ENCODE measurements around the gene ZFPM1.
"Not testable (repeated sequence)": the region's sequence is repeated elsewhere in the genome, so short reads cannot be mapped to it uniquely, and the experiment has no call there.

ZFPM1 gene

DNA sequence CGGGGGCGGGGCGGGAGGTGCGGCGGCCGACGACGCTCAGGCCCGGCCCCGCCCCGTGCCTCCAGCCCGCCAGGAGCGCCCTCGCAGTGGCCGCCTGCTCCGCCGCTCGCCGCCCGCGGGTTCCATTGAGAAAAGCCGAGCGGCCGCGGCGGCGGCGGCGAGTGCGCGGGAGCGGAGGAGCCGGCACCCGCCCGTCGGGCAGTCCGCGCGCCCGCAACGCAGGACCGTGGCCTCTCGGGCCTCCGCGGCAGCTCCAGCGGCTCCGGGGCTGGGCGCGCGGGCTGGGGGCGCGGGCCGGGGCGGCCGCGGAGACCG lies at the start of gene ZFPM1:
Gene ZFPM1, plus strand, starts transcription at position 64 of the 315 bp plus-strand sequence. CDS start 359 bp downstream, outside the sequence.
- CTCF ChIA-PET = no interaction called here
- peak within 1 kb of the TSS; percentile 81 for H3K27ac Mint-ChIP-seq
- no peaks in the 10 kb centered on the region for H3K36me3 Mint-ChIP-seq
- DNase-seq = no peak
- no peaks in the 10 kb centered on the region for H3K9me3 Mint-ChIP-seq
- H3K4me3 Mint-ChIP-seq = peak within 1 kb of the TSS; percentile 89
- peaks cover 53% of the 10 kb centered on the region for H3K27me3 Mint-ChIP-seq
- H3K4me1 Mint-ChIP-seq = peaks cover 30% of the 10 kb centered on the region

DNA sequence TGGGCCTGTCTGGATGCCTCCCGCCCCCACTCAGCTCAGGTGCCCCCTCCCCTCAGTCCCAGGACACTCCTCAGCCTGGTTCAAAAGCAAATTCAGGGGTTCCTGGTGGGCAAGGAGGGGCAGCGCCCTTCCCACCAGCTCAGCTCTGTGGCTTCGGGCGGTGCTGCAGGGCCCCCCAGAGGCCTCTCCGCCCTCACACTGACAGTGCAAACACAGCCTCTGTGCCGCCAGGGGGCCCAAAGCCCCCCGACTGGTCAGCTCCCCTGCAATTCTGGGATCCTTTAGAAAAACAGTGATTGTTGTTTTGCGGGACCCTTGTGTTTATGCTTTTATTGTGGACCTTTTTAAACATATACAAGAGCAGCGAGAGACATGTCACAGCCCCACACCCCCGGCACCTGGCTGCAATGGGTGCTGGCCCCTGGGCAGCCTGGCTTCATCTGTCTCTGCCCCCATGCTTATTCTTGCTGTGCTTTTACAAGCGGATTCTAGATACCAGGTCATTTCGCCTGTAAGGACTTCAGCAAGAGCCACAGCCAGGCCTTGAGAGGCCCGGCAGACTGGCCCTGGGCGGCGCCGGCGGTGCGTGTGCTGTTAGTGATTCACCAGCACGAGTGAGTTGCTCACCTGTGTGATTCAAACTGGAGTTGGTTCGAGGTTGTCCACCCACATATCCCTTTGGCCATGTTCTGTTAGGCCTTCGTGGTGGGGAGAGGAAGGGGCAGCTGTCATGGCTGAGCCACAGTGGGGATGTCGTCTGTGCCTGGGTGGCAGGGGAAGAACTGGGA lies 49.1 kb upstream of the ZFPM1 start:
- Mint-ChIP-seq H3K4me3 (no peak overlapping the region), H3K36me3 (no peaks in the 10 kb centered on the region), H3K9me3 (peaks cover 2% of the 10 kb centered on the region), H3K4me1 (peaks cover 8% of the 10 kb centered on the region), H3K27ac (no peak overlapping the region), H3K27me3 (no peaks in the 10 kb centered on the region)
- no peak for DNase-seq
- CTCF ChIA-PET = no interaction called here

DNA sequence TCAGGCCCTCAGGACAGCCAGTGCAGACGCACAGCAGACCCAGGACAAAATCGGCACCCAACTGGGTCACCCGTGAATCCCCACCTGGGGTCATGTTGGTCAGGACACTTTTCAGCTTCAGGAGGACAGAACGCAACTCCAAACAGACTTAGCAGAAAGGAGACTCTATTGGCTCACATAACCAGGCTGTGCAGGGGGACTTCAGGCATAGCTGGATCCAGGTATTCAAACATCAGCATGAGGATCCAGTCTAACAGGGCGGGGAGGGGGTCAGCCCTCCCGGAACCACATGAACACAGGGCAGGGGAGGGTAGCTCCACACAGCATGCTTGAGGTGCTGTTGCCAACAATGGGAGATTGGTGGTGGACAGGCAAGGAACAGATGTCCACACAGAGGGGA lies 48.3 kb upstream of the ZFPM1 start:
- no peaks in the 10 kb centered on the region for H3K36me3 Mint-ChIP-seq
- peaks cover 8% of the 10 kb centered on the region for H3K4me1 Mint-ChIP-seq
- CTCF ChIA-PET = no interaction called here
- no peak overlapping the region for H3K4me3 Mint-ChIP-seq
- H3K27ac Mint-ChIP-seq = no peak overlapping the region
- no peaks in the 10 kb centered on the region for H3K9me3 Mint-ChIP-seq
- no peak for DNase-seq
- H3K27me3 Mint-ChIP-seq = no peaks in the 10 kb centered on the region

DNA sequence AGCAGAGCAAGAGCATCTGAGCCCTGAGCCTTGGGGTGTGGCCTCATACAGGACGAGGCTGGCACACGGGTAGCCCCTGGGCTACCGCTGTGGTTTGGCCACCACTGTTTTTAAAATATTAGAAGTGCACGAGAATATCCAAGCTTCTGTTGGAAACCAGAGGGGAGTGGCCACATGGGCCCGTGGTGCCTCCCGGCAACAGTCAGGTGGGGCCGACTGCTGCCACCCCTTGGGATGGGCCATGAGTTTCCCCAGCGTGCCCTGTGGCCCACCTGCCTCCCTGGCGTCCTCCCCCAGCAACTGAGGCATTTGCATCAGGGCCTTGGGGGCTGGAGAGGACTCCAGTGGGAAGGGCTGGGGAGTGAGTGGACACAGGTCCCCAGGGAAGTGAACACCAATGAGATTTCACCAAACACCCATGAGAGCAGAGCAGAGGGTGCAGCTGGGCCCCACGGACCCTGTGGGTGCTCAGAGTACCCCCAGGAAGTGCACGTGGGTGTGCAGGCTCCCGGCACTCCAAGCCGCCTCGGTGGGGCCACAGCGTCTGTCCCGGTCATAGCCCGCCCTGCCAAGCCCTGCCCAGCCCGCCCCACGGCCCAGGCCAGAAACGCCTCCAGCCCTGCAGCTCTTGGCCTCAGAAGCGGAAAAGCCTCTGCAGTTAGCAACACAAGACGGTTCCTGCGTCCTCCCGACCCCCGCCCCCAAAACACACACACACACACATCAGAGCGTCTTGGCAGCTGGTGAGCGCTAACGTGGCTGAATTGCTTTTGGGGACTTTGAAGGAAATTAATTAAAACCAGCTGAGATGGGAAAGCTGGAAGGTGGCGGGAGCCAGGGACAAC lies 47.6 kb upstream of the ZFPM1 start:
- Mint-ChIP-seq H3K4me3 (no peak overlapping the region), H3K27me3 (no peaks in the 10 kb centered on the region), H3K27ac (no peak overlapping the region), H3K9me3 (no peaks in the 10 kb centered on the region), H3K36me3 (no peaks in the 10 kb centered on the region), H3K4me1 (peaks cover 8% of the 10 kb centered on the region)
- no peak for DNase-seq
- CTCF ChIA-PET = no interaction called here

DNA sequence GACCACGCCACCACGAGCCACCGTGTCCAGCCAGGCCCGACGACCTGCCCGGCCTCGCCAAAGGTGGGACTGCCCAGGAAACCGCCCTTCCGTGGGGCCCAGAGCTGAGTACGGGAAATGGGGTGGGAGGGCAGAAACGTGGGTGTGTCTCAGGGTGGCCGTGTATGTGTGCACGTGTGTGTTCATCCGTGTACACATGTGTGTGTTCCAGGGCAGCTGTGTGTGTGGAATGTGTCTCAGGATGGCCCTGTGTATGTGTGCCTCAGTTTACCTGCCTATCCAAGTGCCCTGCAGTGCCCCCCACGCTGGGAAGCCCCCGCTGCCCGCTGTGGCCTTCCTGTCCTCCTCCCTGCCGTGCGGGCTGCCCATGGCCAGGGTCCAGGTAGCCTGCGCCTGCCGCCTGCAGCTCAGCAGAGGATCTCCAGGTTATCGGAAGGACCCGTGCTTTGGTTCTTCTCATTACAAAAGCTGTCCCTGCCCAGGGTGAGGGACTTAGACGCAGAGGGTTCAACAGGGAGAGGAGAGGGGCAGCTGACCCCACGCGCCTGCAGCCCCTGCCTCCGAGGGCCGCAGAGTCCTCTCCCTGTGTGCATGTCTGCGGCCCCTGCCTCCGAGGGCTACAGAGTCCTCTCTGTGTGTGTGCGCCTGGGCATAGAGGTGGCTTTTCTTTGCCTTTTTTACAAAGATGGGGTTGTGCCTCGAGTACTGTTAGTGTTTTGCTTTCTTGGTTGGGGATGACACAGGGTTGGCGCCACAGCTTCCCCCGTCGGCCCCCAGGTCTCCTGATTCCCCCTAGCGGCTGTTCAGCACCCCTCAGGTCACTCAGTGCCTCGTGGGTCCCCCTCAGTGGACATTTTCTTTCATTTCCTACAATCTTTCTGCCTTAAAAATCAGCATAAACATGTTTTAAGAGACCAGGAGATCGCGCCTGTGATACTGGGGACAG lies 46.7 kb upstream of the ZFPM1 start:
- Mint-ChIP-seq H3K27me3 (no peaks in the 10 kb centered on the region), H3K36me3 (no peaks in the 10 kb centered on the region), H3K27ac (no peak overlapping the region), H3K4me3 (no peak overlapping the region), H3K9me3 (no peaks in the 10 kb centered on the region), H3K4me1 (peaks cover 8% of the 10 kb centered on the region)
- CTCF ChIA-PET = no interaction called here
- no peak for DNase-seq

DNA sequence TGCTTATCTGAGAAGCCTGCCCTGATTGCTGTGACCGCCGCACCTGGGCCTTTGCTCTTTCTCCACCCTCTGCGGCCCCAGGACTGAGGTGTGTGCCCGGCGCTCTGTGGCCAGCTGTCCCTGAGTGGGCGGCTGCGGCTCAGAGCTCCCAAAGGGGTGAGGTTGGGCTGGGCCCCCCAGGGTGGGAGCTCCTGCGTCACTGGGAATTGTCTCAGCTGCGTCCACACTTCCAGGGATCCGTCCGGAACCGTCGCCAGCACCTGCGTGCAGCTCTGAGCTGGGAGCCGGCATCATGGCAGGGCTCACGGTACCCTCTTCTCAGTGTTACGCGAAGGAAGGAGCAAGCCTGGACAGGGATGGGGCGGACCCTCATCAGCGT lies 46.0 kb upstream of the ZFPM1 start:
- Mint-ChIP-seq H3K36me3 (no peaks in the 10 kb centered on the region), H3K9me3 (no peaks in the 10 kb centered on the region), H3K4me3 (no peak overlapping the region), H3K27ac (no peak overlapping the region), H3K4me1 (peaks cover 8% of the 10 kb centered on the region), H3K27me3 (no peaks in the 10 kb centered on the region)
- no peak for DNase-seq
- CTCF ChIA-PET = no interaction called here

DNA sequence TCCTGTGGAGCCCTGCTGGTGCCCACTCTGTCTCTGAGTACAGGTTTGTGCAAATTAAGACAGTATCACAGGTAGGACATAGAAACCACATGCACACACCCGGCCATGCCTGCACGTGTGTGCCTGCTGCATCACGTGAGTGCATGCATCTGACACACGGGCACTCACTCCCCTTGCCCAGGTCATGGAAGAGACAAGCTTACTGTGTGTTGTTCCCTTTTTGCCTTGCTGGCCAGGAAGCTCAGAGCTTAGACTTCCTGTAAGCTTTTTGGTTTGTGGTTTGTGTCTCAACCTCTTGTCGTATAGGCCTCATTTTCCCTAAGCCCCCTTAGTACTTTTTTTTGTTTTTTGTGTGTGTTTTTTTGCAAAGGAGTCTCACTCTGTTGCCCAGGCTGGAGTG lies 45.3 kb upstream of the ZFPM1 start:
- CTCF ChIA-PET = no interaction called here
- Mint-ChIP-seq H3K27me3 (no peaks in the 10 kb centered on the region), H3K36me3 (no peaks in the 10 kb centered on the region), H3K9me3 (no peaks in the 10 kb centered on the region), H3K4me1 (peaks cover 8% of the 10 kb centered on the region), H3K27ac (no peak overlapping the region), H3K4me3 (no peak overlapping the region)
- DNase-seq = no peak

DNA sequence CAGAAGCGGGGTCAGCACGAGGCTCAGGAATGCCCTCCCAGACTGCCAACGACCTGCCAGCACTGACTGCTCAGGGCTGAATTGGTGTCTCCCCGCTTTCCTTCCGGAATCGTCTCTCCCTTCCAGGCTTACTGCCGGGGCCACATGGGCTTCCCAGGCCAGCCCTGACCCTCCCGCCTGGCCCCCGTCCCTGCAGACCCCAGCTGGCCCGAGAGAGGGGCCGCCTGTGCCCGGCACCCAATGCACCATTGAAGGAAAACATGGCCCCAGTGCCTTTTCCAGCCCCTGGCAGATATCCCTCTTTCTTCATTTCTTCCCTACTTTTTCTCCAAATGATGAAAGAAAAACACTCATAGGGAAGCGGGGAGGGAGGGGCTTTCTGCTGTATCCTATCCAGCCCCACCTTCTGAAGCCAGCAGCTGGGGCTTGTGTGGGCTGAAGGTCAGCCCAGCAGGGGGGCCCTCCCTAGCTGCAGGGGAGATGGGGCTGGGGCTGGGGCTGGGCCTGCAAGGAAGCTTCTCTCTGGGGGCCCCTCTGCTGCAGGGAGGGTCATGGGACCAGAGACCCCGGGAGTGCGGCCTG lies 44.4 kb upstream of the ZFPM1 start:
- Mint-ChIP-seq H3K27ac (no peak overlapping the region), H3K9me3 (no peaks in the 10 kb centered on the region), H3K27me3 (no peaks in the 10 kb centered on the region), H3K4me1 (peaks cover 8% of the 10 kb centered on the region), H3K4me3 (no peak overlapping the region), H3K36me3 (no peaks in the 10 kb centered on the region)
- no peak for DNase-seq
- CTCF ChIA-PET = no interaction called here

DNA sequence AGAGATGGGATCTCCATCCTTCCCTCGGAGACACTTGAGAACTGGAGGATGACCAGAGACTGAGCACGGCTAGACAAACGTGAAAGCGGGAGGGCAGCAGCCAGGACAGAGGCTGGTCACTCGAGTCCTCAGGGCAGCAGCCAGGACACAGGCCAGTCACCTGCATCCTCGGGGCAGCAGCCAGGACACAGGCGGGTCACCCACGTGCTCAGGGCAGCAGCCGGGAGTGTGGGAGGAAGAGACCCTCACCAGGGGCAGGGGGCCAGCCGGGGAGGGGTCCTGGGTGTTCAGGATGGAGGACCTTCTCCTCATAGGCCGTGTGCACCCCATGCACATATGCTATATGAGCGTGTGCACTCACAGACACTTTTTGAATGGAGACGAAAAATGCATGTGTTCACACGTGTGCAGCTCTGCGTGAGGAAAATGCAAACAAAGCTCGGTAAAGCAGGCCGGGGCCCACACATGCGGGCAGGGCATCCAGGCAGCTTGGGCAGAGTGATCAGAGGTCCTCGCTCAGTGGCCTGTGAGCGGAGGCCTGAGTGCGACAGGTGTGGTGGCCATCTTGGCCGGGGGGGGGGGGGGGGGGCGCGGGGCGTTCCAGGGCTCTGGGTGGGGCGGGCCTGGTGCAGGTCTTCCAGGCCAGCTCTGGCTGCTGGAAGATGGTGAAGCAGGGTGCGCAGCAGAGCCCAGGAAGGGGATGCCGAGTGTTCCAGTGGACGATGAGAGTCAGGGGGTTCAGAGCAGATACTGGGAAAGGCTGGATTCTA lies 43.6 kb upstream of the ZFPM1 start:
- H3K36me3 Mint-ChIP-seq = no peaks in the 10 kb centered on the region
- H3K27me3 Mint-ChIP-seq = no peaks in the 10 kb centered on the region
- no peaks in the 10 kb centered on the region for H3K9me3 Mint-ChIP-seq
- no peak for DNase-seq
- H3K4me3 Mint-ChIP-seq = no peak overlapping the region
- CTCF ChIA-PET = no interaction called here
- H3K27ac Mint-ChIP-seq = no peak overlapping the region
- H3K4me1 Mint-ChIP-seq = peaks cover 8% of the 10 kb centered on the region

DNA sequence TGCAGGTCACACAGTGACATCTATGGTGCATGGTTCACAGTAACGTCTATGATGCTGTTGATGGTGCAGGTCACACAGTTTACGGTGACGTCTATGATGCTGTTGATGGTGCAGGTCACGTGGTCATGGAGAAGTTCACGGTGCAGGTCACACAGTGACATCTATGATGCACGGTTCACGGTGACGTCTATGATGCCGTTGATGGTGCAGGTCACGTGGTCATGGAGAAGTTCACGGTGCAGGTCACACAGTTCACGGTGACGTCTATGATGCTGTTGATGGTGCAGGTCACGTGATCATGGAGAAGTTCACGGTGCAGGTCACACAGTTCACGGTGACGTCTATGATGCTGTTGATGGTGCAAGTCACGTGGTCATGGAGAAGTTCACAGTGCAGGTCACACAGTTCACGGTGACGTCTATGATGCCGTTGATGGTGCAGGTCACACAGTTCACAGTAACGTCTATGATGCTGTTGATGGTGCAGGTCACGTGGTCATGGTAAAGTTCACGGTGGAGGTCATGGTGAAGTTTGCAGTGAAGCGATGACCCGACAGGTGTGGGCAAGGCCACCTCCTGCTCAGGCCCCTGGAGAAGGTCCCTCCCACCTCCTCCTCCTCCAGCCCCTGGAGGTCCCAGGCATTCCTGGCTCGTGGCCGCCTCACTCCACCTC lies 42.6 kb upstream of the ZFPM1 start:
- H3K9me3 Mint-ChIP-seq, H3K4me1 Mint-ChIP-seq, H3K27ac Mint-ChIP-seq, CTCF ChIA-PET, H3K27me3 Mint-ChIP-seq, DNase-seq, H3K4me3 Mint-ChIP-seq, H3K36me3 Mint-ChIP-seq: not testable (repeated sequence)

DNA sequence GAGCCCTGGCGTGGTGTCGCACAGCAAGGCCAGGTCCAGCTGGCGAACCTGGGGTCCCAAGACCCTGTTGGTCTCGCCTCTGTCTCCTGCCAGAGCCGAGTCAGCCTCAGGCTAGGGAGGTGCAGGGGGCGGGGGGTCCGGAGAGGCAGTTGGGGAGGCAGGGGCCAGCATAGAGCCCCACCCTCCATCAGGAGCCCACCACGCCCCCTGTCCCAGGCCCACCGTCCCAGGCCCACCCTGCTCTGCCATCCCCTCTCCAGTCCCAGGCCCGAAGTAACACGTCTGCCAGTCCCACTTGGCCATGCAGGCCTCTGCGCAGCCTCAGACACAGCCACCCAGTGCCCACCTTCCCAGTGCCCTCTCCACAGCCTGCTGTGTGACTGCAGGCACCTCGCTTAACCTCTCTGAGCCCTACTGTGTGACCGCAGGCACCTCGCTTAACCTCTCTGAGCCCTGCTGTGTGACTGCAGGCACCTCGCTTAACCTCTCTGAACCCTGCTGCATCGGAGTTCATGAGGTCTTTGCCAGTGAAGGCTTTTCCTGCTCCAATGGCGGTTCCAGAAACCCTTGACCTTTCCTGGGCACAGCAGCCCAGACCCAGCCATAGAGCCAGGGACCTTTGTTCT lies 41.0 kb upstream of the ZFPM1 start:
- H3K27ac Mint-ChIP-seq = no peak overlapping the region
- H3K27me3 Mint-ChIP-seq = no peaks in the 10 kb centered on the region
- H3K9me3 Mint-ChIP-seq = no peaks in the 10 kb centered on the region
- peaks cover 8% of the 10 kb centered on the region for H3K4me1 Mint-ChIP-seq
- no peak for DNase-seq
- CTCF ChIA-PET = no interaction called here
- H3K36me3 Mint-ChIP-seq = no peaks in the 10 kb centered on the region
- H3K4me3 Mint-ChIP-seq = no peak overlapping the region

DNA sequence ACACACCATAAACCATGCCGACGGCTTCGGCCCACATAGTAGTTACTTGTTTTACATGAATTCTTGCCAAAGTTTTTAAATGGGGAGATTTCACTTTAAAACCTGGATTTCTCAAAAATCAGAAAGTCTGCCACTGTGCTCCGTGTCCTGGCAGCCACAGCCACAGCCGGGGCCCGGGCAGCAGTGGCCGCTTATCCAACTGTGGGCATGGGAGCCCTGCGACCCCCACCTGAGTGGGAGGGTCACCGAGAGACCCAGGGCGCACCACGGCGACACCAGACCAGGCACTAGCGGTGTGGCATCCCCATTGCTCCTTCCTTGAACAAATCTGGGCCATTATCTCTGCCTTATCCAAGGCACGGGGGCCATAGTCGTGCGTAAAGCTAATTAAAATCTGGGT lies 40.3 kb upstream of the ZFPM1 start:
- DNase-seq = no peak
- no peaks in the 10 kb centered on the region for H3K27me3 Mint-ChIP-seq
- H3K9me3 Mint-ChIP-seq = no peaks in the 10 kb centered on the region
- CTCF ChIA-PET = no interaction called here
- H3K4me3 Mint-ChIP-seq = no peak overlapping the region
- peaks cover 5% of the 10 kb centered on the region for H3K4me1 Mint-ChIP-seq
- no peak overlapping the region for H3K27ac Mint-ChIP-seq
- no peaks in the 10 kb centered on the region for H3K36me3 Mint-ChIP-seq

DNA sequence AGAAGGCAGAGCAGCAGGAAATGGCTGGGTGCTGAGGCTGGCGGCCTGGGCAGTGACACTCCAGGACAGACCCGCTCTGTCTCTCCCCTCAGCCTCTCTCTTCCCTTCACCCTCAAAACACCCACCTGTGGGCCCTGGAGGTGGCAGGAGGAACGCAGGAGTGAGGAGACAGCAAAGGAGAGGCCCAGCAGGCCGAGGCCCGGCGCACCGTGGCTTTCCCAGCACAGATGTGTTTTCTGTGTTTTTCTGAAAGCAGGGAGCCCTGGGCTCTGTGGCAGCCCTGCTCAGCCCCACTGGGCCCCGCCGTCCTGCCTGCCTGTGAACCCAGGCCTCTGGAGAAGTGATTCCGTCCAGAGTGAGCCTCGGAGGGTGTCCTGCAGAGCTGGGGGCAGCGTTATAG lies 39.8 kb upstream of the ZFPM1 start:
- H3K4me3 Mint-ChIP-seq = no peak overlapping the region
- no peak overlapping the region for H3K27ac Mint-ChIP-seq
- peaks cover under 1% of the 10 kb centered on the region for H3K4me1 Mint-ChIP-seq
- CTCF ChIA-PET = no interaction called here
- H3K27me3 Mint-ChIP-seq = no peaks in the 10 kb centered on the region
- DNase-seq = no peak
- H3K36me3 Mint-ChIP-seq = no peaks in the 10 kb centered on the region
- no peaks in the 10 kb centered on the region for H3K9me3 Mint-ChIP-seq
